ENCODE measurements around the gene B3GAT1. TPM values are rescaled to one million over a fixed set of nuclear protein-coding genes. Genes with fewer than 3 reads are reported as not detected.

Gene B3GAT1
- total and polyA plus RNA-seq, 2 donors (not counting 1 experiment from before 2014, with no cell fraction given) = under 0.01 TPM; not detected in 1

DNA sequence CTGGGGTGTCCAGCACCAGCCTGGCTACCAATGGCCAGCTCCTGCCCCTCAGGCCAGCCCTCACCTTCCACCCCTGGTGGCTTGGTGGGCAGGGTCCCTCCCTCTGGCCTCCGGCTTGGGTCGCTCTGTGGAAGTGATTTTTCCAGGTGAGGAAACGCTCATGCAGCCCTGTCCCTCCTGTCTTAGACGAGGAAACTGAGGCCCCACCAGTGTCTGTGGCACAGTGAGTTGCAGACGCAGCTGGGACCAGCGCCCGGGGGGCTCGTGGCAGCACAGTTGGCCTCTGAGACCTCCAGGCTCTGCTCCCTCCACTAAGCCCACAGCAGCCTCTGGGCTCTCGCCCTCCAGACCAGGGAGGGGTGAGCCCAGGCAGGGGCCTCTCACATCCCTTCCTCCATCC lies 6.2 kb downstream of the B3GAT1 start:
- Histone ChIP-seq H3K4me2 (ENCODE audit: extremely low read depth, insufficient read depth, low read length) (no peak overlapping the region), H3K27me3 (ENCODE audit: control insufficient read depth, insufficient read depth, low read length) (no peaks in the 10 kb centered on the region), H3K4me3 (replicated peaks in 1 of 4; ENCODE audit: control extremely low read depth in 1 of 4, insufficient read depth in 1 of 4, low read depth in 3 of 4, low read length in 4 of 4) (no peak overlapping the region), H3K79me2 (ENCODE audit: control insufficient read depth, insufficient read depth, low read length) (no peaks in the 10 kb centered on the region), H3K9me3 (ENCODE audit: control insufficient read depth, insufficient read depth, low read depth, low read length) (no peaks in the 10 kb centered on the region), H2AFZ (ENCODE audit: low read length) (no peak overlapping the region), H4K20me1 (ENCODE audit: control insufficient read depth, extremely low read depth, insufficient read depth, low read length) (no peaks in the 10 kb centered on the region), H3K4me1 (ENCODE audit: control insufficient read depth, extremely low read depth, insufficient read depth, low read length) (no peaks in the 10 kb centered on the region), H3K9ac (ENCODE audit: insufficient read depth, low read length) (no peak overlapping the region), H3K36me3 (ENCODE audit: control insufficient read depth, insufficient read depth, low read length) (no peaks in the 10 kb centered on the region), H3K27ac (ENCODE audit: insufficient read depth, low read length) (no peak overlapping the region)
- no peak for TF ChIP-seq EZH2 (IDR thresholded peaks at IDR 0.05; ENCODE audit: low read length, missing control alignments)
- TF ChIP-seq CTCF (conservative IDR thresholded peaks at IDR 0.05 in 1 of 2, IDR thresholded peaks at IDR 0.05 in 1 of 2; ENCODE audit: low read depth in 1 of 2, low read length in 2 of 2) = no peak
- no peak for DNase-seq (ENCODE audit: low read depth in 2 of 2)

DNA sequence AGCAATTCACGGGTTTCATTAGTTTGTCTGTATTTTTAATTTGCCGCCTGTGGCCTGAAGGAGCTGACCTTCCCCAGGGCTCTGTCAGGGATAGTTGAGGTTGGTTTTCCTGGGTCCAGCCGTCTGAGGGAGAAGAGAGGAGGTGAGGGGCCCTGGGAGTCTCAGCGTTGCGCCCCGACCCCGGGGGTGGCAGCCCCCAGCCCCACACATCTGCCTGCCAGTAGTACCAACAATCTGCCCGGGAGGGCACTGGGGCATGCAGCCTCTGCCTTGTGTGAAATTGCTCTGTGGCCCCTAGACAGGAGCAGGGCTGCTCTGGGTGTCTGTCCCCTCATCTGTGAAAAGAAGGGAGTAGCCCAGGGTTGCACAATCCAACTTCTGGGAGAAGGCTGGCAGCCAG lies 6.6 kb downstream of the B3GAT1 start:
- Histone ChIP-seq H2AFZ (ENCODE audit: low read length) (no peak overlapping the region), H3K9ac (ENCODE audit: insufficient read depth, low read length) (no peak overlapping the region), H3K4me3 (replicated peaks in 1 of 4; ENCODE audit: control extremely low read depth in 1 of 4, insufficient read depth in 1 of 4, low read depth in 3 of 4, low read length in 4 of 4) (no peak overlapping the region), H3K27ac (ENCODE audit: insufficient read depth, low read length) (no peak overlapping the region), H3K27me3 (ENCODE audit: control insufficient read depth, insufficient read depth, low read length) (no peaks in the 10 kb centered on the region), H3K4me2 (ENCODE audit: extremely low read depth, insufficient read depth, low read length) (no peak overlapping the region), H3K9me3 (ENCODE audit: control insufficient read depth, insufficient read depth, low read depth, low read length) (no peaks in the 10 kb centered on the region), H3K36me3 (ENCODE audit: control insufficient read depth, insufficient read depth, low read length) (no peaks in the 10 kb centered on the region), H3K4me1 (ENCODE audit: control insufficient read depth, extremely low read depth, insufficient read depth, low read length) (no peaks in the 10 kb centered on the region), H4K20me1 (ENCODE audit: control insufficient read depth, extremely low read depth, insufficient read depth, low read length) (no peaks in the 10 kb centered on the region), H3K79me2 (ENCODE audit: control insufficient read depth, insufficient read depth, low read length) (no peaks in the 10 kb centered on the region)
- no peak for DNase-seq (ENCODE audit: low read depth in 2 of 2)
- no peak for TF ChIP-seq EZH2 (IDR thresholded peaks at IDR 0.05; ENCODE audit: low read length, missing control alignments)
- TF ChIP-seq CTCF (conservative IDR thresholded peaks at IDR 0.05 in 1 of 2, IDR thresholded peaks at IDR 0.05 in 1 of 2; ENCODE audit: low read depth in 1 of 2, low read length in 2 of 2) = no peak

DNA sequence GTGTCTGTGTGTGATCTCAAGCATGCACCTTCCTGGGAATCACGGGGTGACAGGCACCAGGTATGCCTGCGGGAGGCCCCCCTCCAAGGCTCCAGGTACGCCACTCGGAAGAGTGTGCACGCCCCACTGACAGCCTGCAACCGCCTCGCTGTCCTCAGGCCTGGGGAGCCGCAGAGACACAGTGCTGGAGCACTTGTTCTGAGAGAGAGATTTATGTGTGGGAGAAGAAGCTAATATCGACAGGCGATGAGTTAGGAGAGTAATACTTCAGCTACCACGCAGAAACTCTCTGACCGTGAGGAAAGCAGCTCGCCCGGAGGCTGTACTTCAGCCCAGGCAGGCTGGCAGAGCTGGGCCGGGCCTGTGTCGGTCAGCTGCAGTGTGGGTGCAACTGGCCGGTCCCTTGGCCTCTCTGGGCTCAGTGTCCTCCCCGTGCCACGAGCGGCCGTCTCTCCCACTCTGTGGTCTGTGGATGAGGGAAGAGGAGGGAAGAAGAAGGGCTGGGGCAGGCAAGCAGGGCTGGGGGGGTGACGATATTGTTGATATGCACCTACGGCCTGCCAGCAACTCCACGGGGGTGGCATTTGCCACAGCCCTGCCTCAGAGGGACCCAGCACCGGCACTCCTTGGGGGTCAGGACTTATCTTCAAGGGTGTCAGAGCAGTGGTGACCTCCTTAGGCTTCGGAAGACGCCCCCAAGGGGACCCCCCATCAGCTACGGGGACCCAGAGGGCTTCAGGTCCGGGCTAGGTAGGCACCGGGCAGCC lies 7.3 kb downstream of the B3GAT1 start:
- H3K79me2 ChIP-seq (ENCODE audit: control insufficient read depth, insufficient read depth, low read length) = no peaks in the 10 kb centered on the region
- no peaks in the 10 kb centered on the region for H3K36me3 ChIP-seq (ENCODE audit: control insufficient read depth, insufficient read depth, low read length)
- no peak overlapping the region for H3K4me2 ChIP-seq (ENCODE audit: extremely low read depth, insufficient read depth, low read length)
- no peak overlapping the region for H2AFZ ChIP-seq (ENCODE audit: low read length)
- no peak overlapping the region for H3K4me3 ChIP-seq (replicated peaks in 1 of 4; ENCODE audit: control extremely low read depth in 1 of 4, insufficient read depth in 1 of 4, low read depth in 3 of 4, low read length in 4 of 4)
- no peak overlapping the region for H3K9ac ChIP-seq (ENCODE audit: insufficient read depth, low read length)
- no peaks in the 10 kb centered on the region for H3K27me3 ChIP-seq (ENCODE audit: control insufficient read depth, insufficient read depth, low read length)
- no peak overlapping the region for H3K27ac ChIP-seq (ENCODE audit: insufficient read depth, low read length)
- H4K20me1 ChIP-seq (ENCODE audit: control insufficient read depth, extremely low read depth, insufficient read depth, low read length) = no peaks in the 10 kb centered on the region
- no peaks in the 10 kb centered on the region for H3K9me3 ChIP-seq (ENCODE audit: control insufficient read depth, insufficient read depth, low read depth, low read length)
- TF ChIP-seq CTCF (conservative IDR thresholded peaks at IDR 0.05 in 1 of 2, IDR thresholded peaks at IDR 0.05 in 1 of 2; ENCODE audit: low read depth in 1 of 2, low read length in 2 of 2) (no peak), EZH2 (IDR thresholded peaks at IDR 0.05; ENCODE audit: low read length, missing control alignments) (no peak)
- DNase-seq (ENCODE audit: low read depth in 2 of 2) = no peak
- no peaks in the 10 kb centered on the region for H3K4me1 ChIP-seq (ENCODE audit: control insufficient read depth, extremely low read depth, insufficient read depth, low read length)

Measured in fibroblast of lung (primary cell).